NB4 (cell line): ENCODE results near the gene ENO2.

Experiments used
- POLR2A ChIP-seq: IDR thresholded peaks from 2 replicates; pipeline ENCODE4 v1.6.1; 2011; ENCODE audit warnings: mild to moderate bottlenecking; ENCODE audit not compliant: insufficient read length; ENCODE audit errors: extremely low read depth
- TF ChIP-seq, protein P1 (sequence below): IDR thresholded peaks from one replicate; pipeline ENCODE4 v1.5.1; 2012; ENCODE audit warnings: low read depth, low read length
- TF ChIP-seq, protein P2 (sequence below): IDR thresholded peaks from 2 replicates; pipeline ENCODE4 v1.6.1; 2011; ENCODE audit warnings: low read depth, low read length

DNA sequence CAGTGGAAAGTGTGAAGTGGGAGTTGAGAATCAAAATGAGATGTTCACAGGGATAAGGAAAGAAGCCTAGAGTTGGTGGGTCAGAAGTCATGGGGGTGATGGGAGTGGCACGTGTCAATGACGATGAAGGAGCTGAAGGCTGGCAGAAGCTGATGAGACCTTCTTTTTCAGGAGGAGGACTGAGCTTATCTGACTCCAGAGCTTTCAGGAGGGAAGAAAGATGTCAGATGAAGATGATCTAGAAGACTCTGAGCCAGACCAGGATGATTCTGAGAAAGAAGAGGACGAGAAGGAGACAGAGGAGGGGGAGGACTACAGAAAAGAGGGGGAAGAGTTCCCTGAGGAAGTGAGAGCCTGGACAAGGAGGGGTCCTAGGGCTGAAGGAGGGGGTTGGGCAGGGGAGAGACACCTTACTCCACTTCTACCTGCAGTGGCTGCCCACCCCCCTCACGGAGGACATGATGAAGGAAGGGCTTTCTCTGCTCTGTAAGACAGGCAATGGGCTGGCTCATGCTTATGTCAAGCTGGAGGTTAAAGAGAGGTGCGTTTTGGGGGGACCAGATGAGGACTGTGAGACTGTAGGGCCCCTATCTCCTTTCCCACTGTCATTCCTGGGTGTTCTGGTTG, 8.9 kb upstream of the ENO2 start:
- TF ChIP-seq, protein P1, sequence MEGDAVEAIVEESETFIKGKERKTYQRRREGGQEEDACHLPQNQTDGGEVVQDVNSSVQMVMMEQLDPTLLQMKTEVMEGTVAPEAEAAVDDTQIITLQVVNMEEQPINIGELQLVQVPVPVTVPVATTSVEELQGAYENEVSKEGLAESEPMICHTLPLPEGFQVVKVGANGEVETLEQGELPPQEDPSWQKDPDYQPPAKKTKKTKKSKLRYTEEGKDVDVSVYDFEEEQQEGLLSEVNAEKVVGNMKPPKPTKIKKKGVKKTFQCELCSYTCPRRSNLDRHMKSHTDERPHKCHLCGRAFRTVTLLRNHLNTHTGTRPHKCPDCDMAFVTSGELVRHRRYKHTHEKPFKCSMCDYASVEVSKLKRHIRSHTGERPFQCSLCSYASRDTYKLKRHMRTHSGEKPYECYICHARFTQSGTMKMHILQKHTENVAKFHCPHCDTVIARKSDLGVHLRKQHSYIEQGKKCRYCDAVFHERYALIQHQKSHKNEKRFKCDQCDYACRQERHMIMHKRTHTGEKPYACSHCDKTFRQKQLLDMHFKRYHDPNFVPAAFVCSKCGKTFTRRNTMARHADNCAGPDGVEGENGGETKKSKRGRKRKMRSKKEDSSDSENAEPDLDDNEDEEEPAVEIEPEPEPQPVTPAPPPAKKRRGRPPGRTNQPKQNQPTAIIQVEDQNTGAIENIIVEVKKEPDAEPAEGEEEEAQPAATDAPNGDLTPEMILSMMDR, result no peak
- no peak for TF ChIP-seq POLR2A
- TF ChIP-seq, protein P2, sequence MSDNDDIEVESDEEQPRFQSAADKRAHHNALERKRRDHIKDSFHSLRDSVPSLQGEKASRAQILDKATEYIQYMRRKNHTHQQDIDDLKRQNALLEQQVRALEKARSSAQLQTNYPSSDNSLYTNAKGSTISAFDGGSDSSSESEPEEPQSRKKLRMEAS, result no peak
